ENCODE data around the gene NINL.

Gene NINL

DNA sequence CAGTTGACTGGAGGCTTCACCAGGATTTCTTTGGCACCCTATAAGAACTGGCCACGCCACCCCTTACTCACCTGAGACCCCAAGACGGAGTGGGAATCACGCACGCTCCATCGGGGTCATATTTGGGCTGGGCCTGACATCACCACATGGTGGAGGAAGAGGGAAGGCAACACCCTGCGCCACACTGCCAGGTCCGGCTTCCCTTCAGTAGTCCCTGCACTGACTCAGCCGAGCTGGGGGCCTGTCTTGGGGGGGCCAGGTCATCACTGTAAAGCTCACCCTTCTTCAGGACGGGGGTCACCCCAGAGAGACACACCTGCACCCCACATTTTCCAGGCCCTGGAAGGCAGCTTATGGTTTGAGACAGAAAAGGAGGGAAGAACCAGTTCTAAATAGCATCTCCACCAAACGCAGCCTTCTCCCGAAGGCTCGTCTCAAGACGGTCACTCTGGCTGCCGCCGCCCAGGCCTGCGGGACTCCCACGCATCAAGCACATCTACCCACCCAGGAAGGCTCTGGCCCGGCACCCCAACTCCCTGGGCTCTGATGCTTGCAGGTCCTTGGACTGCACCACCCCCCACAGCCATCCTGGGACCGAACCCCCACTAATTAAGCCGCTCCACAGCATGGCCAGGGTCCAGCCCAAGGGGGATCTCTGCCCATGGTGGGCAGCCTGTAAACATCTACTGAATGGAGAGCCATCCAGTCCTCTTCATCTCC is 126.1 kb downstream of the NINL start:
- Histone ChIP-seq H3K79me2 (ENCODE audit: control insufficient read depth, insufficient read depth, low read length) (no peaks in the 10 kb centered on the region), H3K27ac (ENCODE audit: low read depth, low read length) (no peak overlapping the region), H3K4ac (ENCODE audit: low read depth, low read length) (no peak overlapping the region), H3K23ac (ENCODE audit: low read length) (no peak overlapping the region), H3K4me3 (ENCODE audit: low read length) (no peak overlapping the region), H3K4me2 (ENCODE audit: low read length) (no peak overlapping the region), H4K5ac (ENCODE audit: low read length) (no peak overlapping the region), H3K4me1 (ENCODE audit: control insufficient read depth, low read depth, low read length) (no peaks in the 10 kb centered on the region), H4K8ac (ENCODE audit: low read depth, low read length) (no peak overlapping the region), H3K18ac (ENCODE audit: low read length) (no peak overlapping the region), H3K56ac (ENCODE audit: low read length) (no peak overlapping the region), H2BK5ac (ENCODE audit: low read length) (no peak overlapping the region), H3K79me1 (ENCODE audit: low read length) (no peaks in the 10 kb centered on the region), H2AK5ac (ENCODE audit: low read length) (no peak overlapping the region), H2BK15ac (replicated peaks; ENCODE audit: low read depth) (no peak overlapping the region), H3K36me3 (ENCODE audit: control insufficient read depth, insufficient read depth, low read length) (peaks cover 12% of the 10 kb centered on the region), H2BK120ac (ENCODE audit: low read depth, low read length) (no peak overlapping the region), H3K27me3 (ENCODE audit: insufficient read depth, low read length, poor library complexity) (no peaks in the 10 kb centered on the region), H3K9ac (ENCODE audit: low read length) (no peak overlapping the region)
- no peak for DNase-seq
- no CpG with 5 or more reads among the region's 20 CpGs for WGBS (ENCODE audit: extremely low coverage, insufficient coverage, low lambda C conversion rate)

DNA sequence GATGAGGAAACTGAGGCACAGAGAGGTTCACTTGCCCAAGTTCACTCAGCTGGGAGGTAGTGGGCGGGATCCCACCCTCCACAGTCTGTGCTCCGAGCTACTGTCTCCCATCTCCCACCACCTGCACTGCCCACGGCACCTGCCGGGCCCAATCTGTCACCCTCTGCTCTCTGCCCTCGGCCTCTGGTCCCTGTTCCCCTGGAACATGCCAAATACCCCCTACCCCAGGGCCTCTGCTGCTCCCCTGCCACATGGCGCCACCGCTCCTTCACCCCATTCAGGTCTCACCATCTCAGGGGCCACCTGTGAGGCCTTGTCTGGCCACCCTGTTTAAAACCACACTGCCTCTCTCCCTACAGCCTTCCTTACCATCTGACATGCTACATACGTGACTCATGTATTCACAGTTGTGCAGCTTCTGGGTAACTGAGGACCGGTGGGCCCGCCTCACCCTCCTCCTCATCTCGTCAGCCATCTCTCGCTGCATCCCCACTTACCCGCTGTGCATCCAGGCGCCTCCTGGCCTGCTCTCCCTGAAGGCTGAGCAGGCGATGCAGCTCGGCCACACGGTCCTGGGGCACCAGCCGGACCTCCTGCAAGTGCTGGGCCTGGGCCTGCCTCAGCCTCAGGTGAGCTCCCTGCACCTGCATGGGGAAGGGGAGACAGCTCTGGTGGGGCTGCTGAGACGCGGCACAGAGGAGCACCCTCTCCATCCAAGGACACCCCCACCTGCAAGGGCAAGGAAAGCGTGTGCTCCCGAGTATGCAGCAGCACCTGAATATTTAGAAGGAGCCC is 127.2 kb downstream of the NINL start:
- Histone ChIP-seq H2BK5ac (ENCODE audit: low read length) (no peak overlapping the region), H3K56ac (ENCODE audit: low read length) (no peak overlapping the region), H3K36me3 (ENCODE audit: control insufficient read depth, insufficient read depth, low read length) (peaks cover 12% of the 10 kb centered on the region), H3K79me1 (ENCODE audit: low read length) (no peaks in the 10 kb centered on the region), H2AK5ac (ENCODE audit: low read length) (no peak overlapping the region), H3K27me3 (ENCODE audit: insufficient read depth, low read length, poor library complexity) (no peaks in the 10 kb centered on the region), H3K27ac (ENCODE audit: low read depth, low read length) (no peak overlapping the region), H2BK15ac (replicated peaks; ENCODE audit: low read depth) (no peak overlapping the region), H3K4ac (ENCODE audit: low read depth, low read length) (no peak overlapping the region), H4K8ac (ENCODE audit: low read depth, low read length) (no peak overlapping the region), H3K4me1 (ENCODE audit: control insufficient read depth, low read depth, low read length) (no peaks in the 10 kb centered on the region), H3K79me2 (ENCODE audit: control insufficient read depth, insufficient read depth, low read length) (no peaks in the 10 kb centered on the region), H3K4me3 (ENCODE audit: low read length) (no peak overlapping the region), H4K5ac (ENCODE audit: low read length) (no peak overlapping the region), H3K9ac (ENCODE audit: low read length) (no peak overlapping the region), H3K18ac (ENCODE audit: low read length) (no peak overlapping the region), H2BK120ac (ENCODE audit: low read depth, low read length) (no peak overlapping the region), H3K4me2 (ENCODE audit: low read length) (no peak overlapping the region), H3K23ac (ENCODE audit: low read length) (no peak overlapping the region)
- no CpG with 5 or more reads among the region's 22 CpGs for WGBS (ENCODE audit: extremely low coverage, insufficient coverage, low lambda C conversion rate)
- no peak for DNase-seq

DNA sequence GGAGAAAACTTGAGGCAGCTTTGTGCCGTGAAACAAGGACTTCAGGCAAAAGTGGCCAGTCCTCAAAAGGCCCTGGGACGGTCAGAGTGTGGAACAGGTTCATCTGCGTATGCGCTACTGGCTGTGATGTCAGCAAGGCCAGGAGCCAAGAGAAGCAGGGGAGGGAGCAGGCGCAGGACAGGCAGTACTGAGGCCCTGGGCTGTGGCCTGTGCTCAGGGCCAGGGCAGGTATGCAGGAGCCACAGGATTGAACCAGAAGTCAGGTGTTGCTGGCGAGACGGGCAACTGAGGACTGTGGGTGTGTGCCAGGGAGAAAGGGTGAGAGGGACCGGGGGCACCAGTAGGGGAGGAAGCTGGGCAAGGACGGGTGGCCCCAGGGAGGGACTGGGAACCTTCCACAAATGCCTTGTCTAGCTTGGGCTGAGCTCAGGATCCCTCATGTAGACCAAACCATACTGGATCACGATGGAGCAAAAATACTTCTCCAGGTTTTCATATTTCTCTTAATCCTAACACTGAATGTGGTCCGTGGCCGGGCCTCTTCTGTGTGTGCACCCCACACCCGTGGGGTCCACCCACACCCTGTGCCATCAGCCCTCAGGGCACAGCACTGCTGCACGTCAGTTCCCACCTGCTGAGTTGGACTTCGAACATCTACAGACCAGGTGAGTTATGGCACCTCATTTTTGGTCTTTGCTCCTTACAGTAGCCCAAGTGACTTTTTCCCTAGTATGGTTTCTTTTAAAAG is 131.0 kb downstream of the NINL start:
- no peak overlapping the region for H2BK5ac ChIP-seq (ENCODE audit: low read length)
- no peak overlapping the region for H4K8ac ChIP-seq (ENCODE audit: low read depth, low read length)
- H3K18ac ChIP-seq (ENCODE audit: low read length): no peak overlapping the region
- no peak for DNase-seq
- no peaks in the 10 kb centered on the region for H3K79me2 ChIP-seq (ENCODE audit: control insufficient read depth, insufficient read depth, low read length)
- no peak overlapping the region for H2BK15ac ChIP-seq (replicated peaks; ENCODE audit: low read depth)
- H3K56ac ChIP-seq (ENCODE audit: low read length): no peak overlapping the region
- no peaks in the 10 kb centered on the region for H3K27me3 ChIP-seq (ENCODE audit: insufficient read depth, low read length, poor library complexity)
- H3K23ac ChIP-seq (ENCODE audit: low read length): no peak overlapping the region
- H3K4me3 ChIP-seq (ENCODE audit: low read length): no peak overlapping the region
- H3K79me1 ChIP-seq (ENCODE audit: low read length): no peaks in the 10 kb centered on the region
- no peak overlapping the region for H3K27ac ChIP-seq (ENCODE audit: low read depth, low read length)
- H3K9ac ChIP-seq (ENCODE audit: low read length): no peak overlapping the region
- H3K4ac ChIP-seq (ENCODE audit: low read depth, low read length): no peak overlapping the region
- no peaks in the 10 kb centered on the region for H3K4me1 ChIP-seq (ENCODE audit: control insufficient read depth, low read depth, low read length)
- H2BK120ac ChIP-seq (ENCODE audit: low read depth, low read length): no peak overlapping the region
- H4K5ac ChIP-seq (ENCODE audit: low read length): no peak overlapping the region
- peaks cover 6% of the 10 kb centered on the region for H3K36me3 ChIP-seq (ENCODE audit: control insufficient read depth, insufficient read depth, low read length)
- H2AK5ac ChIP-seq (ENCODE audit: low read length): no peak overlapping the region
- H3K4me2 ChIP-seq (ENCODE audit: low read length): no peak overlapping the region
- WGBS (ENCODE audit: extremely low coverage, insufficient coverage, low lambda C conversion rate): no CpG with 5 or more reads among the region's 15 CpGs

DNA sequence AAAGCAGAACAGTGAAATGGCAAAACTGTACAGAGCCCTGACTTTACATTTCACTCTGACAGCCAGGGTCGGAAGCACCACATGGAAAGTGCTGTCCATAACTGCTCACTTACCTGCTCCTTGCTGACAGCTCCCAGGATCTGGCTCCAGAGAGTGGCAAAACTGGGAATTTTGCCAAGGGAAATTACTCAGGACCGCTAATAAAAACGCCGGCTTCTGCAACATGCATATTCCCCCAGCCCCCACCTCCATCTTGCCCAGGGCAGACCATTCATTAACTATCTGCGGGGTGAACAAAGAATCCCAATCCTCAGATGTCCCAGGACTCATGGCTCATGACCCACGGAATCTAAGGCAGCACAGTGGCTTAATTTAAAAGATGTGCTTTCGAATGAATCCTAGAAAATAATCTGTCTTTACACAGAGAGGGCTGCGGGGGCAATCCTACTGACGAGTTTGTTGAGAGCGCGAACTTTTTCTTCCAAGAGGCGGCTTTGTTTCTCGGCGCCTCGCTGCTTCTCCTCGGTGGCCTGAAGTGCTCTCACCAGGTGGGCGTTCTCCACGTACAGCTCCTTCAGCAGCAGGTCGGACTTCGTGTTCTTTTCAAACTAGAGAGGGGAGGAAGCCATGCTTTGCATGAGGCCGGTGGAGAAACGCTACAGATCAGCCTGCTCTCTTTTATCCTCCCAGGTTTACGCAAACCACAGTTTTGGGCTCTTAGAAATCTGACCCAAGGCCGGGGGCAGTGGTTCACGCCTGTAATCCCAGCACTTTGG is 132.1 kb downstream of the NINL start:
- no peaks in the 10 kb centered on the region for H3K27me3 ChIP-seq (ENCODE audit: insufficient read depth, low read length, poor library complexity)
- H3K27ac ChIP-seq (ENCODE audit: low read depth, low read length): no peak overlapping the region
- H3K4ac ChIP-seq (ENCODE audit: low read depth, low read length): no peak overlapping the region
- H3K9ac ChIP-seq (ENCODE audit: low read length): no peak overlapping the region
- H2BK5ac ChIP-seq (ENCODE audit: low read length): no peak overlapping the region
- H2AK5ac ChIP-seq (ENCODE audit: low read length): no peak overlapping the region
- H3K36me3 ChIP-seq (ENCODE audit: control insufficient read depth, insufficient read depth, low read length): peaks cover 6% of the 10 kb centered on the region
- H3K18ac ChIP-seq (ENCODE audit: low read length): no peak overlapping the region
- H3K56ac ChIP-seq (ENCODE audit: low read length): no peak overlapping the region
- H3K4me2 ChIP-seq (ENCODE audit: low read length): no peak overlapping the region
- no peak overlapping the region for H4K5ac ChIP-seq (ENCODE audit: low read length)
- H3K79me2 ChIP-seq (ENCODE audit: control insufficient read depth, insufficient read depth, low read length): no peaks in the 10 kb centered on the region
- H2BK15ac ChIP-seq (replicated peaks; ENCODE audit: low read depth): no peak overlapping the region
- WGBS (ENCODE audit: extremely low coverage, insufficient coverage, low lambda C conversion rate): no CpG with 5 or more reads among the region's 25 CpGs
- H2BK120ac ChIP-seq (ENCODE audit: low read depth, low read length): no peak overlapping the region
- no peak overlapping the region for H3K4me3 ChIP-seq (ENCODE audit: low read length)
- H3K79me1 ChIP-seq (ENCODE audit: low read length): no peaks in the 10 kb centered on the region
- no peak overlapping the region for H3K23ac ChIP-seq (ENCODE audit: low read length)
- H4K8ac ChIP-seq (ENCODE audit: low read depth, low read length): no peak overlapping the region
- DNase-seq: no peak
- no peaks in the 10 kb centered on the region for H3K4me1 ChIP-seq (ENCODE audit: control insufficient read depth, low read depth, low read length)

DNA sequence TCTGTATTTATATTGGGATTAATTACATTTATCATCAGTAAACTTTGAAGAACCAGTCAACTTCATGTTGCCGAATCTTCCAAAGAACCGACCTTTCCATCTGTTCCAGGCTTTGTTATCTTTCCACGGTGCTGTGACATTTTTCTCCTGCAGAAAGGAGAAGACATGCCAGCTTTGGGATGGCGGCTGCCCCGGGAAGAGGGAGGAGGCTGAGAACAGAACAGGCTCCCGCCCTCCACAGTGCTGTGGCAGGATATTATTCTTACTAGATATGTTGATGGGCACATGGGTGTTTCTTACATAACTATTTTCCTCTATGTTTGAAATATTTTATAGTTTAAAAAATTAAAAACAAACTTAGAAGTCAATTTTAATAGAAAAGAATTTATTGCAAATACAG is 133.0 kb downstream of the NINL start:
- H2BK120ac ChIP-seq (ENCODE audit: low read depth, low read length): no peak overlapping the region
- no peak overlapping the region for H3K4me3 ChIP-seq (ENCODE audit: low read length)
- H3K36me3 ChIP-seq (ENCODE audit: control insufficient read depth, insufficient read depth, low read length): peaks cover 8% of the 10 kb centered on the region
- WGBS (ENCODE audit: extremely low coverage, insufficient coverage, low lambda C conversion rate): no CpG with 5 or more reads among the region's 6 CpGs
- no peaks in the 10 kb centered on the region for H3K4me1 ChIP-seq (ENCODE audit: control insufficient read depth, low read depth, low read length)
- no peaks in the 10 kb centered on the region for H3K79me2 ChIP-seq (ENCODE audit: control insufficient read depth, insufficient read depth, low read length)
- H3K18ac ChIP-seq (ENCODE audit: low read length): no peak overlapping the region
- H2BK5ac ChIP-seq (ENCODE audit: low read length): no peak overlapping the region
- no peak overlapping the region for H3K9ac ChIP-seq (ENCODE audit: low read length)
- no peak overlapping the region for H2BK15ac ChIP-seq (replicated peaks; ENCODE audit: low read depth)
- no peak overlapping the region for H4K8ac ChIP-seq (ENCODE audit: low read depth, low read length)
- no peak overlapping the region for H2AK5ac ChIP-seq (ENCODE audit: low read length)
- H3K23ac ChIP-seq (ENCODE audit: low read length): no peak overlapping the region
- no peak for DNase-seq
- no peaks in the 10 kb centered on the region for H3K27me3 ChIP-seq (ENCODE audit: insufficient read depth, low read length, poor library complexity)
- H3K79me1 ChIP-seq (ENCODE audit: low read length): no peaks in the 10 kb centered on the region
- H3K4me2 ChIP-seq (ENCODE audit: low read length): no peak overlapping the region
- H3K4ac ChIP-seq (ENCODE audit: low read depth, low read length): no peak overlapping the region
- H3K56ac ChIP-seq (ENCODE audit: low read length): no peak overlapping the region
- H4K5ac ChIP-seq (ENCODE audit: low read length): no peak overlapping the region
- H3K27ac ChIP-seq (ENCODE audit: low read depth, low read length): no peak overlapping the region

All from mesendoderm (in vitro differentiated cells).